Limb (tissue), 2 donors: Measurements from ENCODE around the gene SDS.
A peak's percentile ranks its signal among the peaks of the same experiment; 100 is the strongest.

ENCODE experiments used
- DNase-seq, 2 donors: peaks; one replicate each; pipeline ENCODE4 v3.0.0-alpha.2; 2016; ENCODE audit errors: extremely low spot score in 2 of 2

The SDS gene

GRCh38 chr12:113403435-113404415 lies at the start of gene SDS:
Gene SDS, minus strand, starts transcription at chr12:113403887. Its CDS starts 4,179 bp downstream, at chr12:113399708.
- peak; percentile 60 to 83 for DNase-seq

- no peak for DNase-seq
These were observed 49.6 kb upstream of the SDS start for GRCh38 chr12:113453330-113453729.

GRCh38 chr12:113452458-113452857 lies 48.8 kb upstream of the SDS start:
- DNase-seq: no peak

GRCh38 chr12:113449839-113450238 lies 46.2 kb upstream of the SDS start:
- no peak for DNase-seq

DNA sequence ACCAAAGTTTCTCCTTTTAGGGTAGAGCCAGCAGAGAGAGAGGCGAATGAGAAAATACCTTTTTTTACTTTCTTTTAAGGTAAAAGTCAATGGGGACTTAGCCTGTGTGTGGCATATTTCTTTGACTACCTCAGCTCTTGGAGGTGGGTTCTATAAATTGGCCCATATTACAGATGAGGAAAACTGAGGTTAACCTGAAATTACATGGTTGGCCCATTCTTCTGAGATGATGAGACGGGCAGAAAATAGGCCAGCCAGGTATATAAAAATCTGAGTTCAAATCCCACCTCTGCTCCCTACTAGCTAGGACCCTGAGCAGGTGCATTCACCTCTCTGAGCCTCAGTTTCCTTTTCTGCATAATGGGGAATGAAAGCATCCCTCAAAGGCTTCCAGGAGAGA lies 45.6 kb upstream of the SDS start:
- no peak for DNase-seq

GRCh38 chr12:113448873-113449272 lies 45.2 kb upstream of the SDS start:
- DNase-seq: no peak

DNA sequence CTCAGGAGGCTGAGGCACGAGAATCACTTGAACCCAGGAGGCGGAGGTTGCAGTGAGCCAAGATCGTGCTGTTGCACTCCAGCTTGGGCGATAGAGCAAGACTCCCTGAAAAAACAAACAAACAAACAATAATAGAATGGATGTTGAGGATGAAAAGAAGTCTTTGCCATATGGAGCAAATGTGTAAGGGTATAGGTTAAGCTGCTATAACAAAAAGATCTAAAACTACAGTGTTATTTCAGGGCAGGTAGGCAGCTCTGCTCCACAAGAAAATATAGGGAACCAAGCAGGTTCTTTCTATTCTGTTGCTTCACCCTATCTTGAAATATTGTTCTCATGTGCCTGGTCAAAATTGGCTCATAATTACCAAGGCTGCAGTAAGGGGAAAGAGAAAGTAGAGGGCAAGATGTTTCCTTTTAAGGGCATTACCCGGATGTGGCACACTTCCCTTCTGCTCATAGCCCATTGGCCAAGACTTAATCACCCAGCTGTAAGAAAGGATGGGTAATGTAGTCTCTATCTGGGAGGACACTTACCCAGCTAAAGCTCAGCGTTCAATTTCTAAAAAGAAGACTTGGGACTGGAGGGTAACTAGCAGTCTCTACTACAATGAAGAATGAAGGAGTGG lies 42.0 kb upstream of the SDS start:
- DNase-seq: no peak

DNA sequence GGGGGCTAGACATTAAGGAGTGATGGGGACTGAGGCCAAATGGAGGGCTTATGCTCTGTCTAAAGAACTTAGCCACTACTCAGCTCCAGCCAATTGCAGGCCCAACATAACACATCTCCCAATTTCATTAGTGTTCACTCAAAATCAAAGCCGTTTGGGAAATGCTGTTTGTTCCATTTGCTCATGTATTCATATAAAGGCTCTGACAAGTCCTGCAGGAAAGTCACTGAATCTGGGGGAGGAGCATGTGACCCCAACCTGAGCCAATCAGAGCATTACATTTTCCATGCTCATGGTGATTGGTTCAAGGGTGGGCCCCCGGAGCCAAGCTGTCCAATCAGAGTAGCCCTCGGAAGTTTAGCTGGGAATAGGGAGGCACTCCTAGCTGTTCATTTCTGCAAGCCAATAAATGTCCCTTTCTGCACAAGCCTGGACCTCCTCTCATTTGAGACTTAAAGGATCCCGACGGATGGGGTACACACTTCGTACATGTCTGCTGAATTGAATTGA lies 39.4 kb upstream of the SDS start:
- DNase-seq: no peak

- DNase-seq: no peak
These were observed 37.5 kb upstream of the SDS start for GRCh38 chr12:113440947-113441782.

DNA sequence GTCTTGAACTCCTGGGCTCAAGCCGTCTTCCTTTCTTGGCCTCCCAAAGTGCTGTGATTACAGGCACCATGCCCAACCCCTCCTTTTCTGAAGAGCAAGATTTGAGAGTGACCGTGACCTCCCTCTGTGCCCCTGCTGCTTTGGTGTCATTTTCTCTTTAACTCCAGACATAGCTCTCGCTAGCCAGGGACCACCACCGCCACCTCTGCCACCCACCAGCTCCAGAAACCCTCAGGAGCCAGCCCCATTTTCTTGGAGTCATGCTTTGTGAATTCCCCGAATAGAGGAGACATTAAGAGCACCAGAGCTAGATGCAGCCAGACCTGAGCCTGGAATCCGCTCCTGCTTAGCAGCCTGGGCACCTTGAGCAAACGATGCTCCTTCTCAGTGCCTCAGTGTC lies 36.6 kb upstream of the SDS start:
- DNase-seq: no peak

DNA sequence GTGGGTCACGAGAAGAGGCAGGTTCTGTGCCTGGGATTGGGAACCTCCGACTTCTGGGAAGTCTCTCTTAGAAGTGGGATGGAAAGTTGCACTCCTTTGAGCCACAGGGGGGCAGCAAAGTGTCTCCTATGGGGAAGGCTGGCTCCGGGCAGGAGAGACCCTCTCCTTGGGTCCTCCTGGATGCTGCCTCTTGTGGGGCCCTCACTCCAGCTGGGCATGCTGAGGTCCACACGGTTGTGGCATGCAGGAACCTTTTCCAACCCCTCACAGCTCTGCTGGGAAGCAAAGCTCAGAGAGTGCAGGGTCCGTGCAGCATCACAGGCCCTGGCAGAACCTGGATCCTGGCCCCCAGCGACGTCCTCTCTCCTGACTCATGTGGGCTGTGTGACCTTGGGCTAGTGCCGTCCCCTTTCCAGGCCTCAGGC lies 35.9 kb upstream of the SDS start:
- DNase-seq: peak; percentile 25 to 73

GRCh38 chr12:113439301-113439597 lies 35.6 kb upstream of the SDS start:
- no peak for DNase-seq

DNA sequence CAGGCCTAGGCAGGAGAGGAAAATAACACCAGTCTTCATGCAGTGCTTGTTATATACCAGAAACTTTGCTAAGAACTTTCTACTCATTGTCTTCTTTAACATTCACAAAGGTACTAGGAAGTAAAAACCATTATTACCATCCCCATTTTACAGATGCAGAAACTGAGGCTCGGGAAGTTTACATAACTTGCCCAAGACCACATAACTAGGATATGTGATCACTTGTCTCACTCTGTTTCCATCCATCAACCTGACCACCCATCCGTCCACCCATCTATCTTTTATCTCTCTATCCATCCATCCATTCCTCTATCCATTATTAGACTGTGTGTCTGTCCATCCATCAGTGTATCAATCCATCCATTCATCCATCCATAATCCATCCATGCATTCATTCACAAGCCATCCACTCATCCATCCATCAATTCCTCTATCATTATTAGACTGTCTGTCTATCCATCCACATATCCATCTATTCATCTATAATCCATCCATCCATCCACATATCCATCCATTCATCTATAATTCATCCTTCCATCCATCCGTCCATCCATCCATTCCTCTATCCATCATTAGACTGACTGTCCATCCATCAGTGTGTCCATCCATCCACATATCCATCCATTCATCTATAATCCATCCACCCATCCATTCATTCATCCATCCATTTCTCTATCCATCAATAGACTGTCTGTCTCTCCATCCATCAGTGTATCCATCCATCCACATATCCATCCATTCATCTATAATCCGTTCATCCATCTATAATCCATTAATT lies 35.0 kb upstream of the SDS start:
- DNase-seq: no peak

GRCh38 chr12:113437729-113438100 lies 34.0 kb upstream of the SDS start:
- no peak for DNase-seq

- DNase-seq: no peak
These were observed 33.5 kb upstream of the SDS start for GRCh38 chr12:113436993-113437728.

DNA sequence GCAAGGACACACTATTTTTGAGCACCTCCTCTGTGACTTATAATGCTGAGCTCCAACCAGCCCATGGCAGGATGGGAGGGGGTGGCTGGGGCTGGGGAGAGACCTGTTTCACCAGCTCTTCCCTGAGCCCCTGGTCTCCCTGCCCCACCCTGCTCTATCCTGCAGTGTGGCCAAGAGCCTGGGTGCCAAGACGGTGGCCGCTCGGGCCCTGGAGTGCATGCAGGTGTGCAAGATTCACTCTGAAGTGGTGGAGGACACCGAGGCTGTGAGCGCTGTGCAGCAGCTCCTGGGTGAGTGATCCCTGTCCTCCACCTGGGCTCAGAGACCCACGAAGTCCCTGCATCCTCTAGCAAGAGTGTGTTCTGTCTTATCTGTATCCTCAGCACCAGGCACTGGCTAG lies 32.9 kb upstream of the SDS start:
- DNase-seq: no peak

GRCh38 chr12:113435367-113435766 lies 31.7 kb upstream of the SDS start:
- DNase-seq: no peak

DNA sequence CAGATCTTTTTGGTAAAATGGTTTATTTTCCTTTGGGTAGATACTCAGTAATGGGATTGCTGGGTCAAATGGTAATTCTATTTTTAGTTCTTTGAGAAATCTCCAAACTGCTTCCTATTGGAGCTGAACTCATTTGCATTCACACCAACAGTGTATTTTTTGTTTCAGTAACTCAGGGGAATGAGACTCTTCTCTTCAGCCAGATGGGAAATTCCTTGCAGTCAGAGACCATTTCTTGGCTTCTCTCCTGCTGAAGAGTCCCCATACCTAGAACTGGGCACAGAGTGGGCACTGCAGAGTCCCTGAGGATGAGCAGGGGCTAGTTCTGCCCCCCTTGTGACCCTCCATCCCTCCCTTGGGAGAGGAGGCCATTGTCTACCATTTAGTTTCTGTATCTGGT lies 29.3 kb upstream of the SDS start:
- DNase-seq: no peak

DNA sequence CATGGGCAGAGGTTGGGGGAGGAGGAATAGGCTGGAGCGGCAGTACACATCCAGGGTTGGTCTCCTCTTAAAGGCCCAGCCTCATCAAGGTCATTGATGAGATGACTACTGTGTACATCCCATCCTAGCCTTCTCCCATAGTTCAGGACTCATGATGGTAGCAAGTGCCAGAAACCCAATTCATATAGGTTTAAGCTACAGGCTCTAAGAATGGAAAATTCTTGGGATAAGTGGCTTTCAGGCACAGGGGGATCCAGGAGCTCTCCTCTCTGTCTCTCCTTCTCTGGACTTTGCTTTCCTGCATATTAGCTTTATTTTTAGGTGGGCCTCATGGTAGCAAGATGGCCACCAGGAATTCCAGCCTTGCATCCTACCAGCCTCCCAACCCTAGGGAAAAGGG lies 24.8 kb upstream of the SDS start:
- no peak for DNase-seq

DNA sequence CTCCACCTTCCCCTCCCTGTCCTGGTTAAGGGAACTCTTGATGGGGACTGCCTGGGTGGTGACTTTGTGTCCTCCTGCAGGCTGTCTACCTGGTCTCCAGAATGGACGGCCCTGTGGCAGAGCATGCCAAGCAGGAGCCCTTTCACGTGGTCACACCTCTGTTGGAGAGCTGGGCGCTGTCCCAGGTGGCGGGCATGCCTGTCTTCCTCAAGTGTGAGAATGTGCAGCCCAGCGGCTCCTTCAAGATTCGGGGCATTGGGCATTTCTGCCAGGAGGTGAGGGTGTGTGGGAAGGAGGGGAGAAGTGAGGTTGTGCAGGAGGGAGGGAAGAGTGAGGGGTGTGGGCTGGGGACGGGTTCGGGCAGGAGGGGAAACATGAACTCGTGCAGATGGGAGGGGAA lies 24.2 kb upstream of the SDS start:
- DNase-seq: no peak
